ENCODE results near the gene SRD5A1. TPM values are rescaled to one million over a fixed set of nuclear protein-coding genes. Genes with fewer than 3 reads are reported as not detected.

The SRD5A1 gene
- total RNA-seq, 2 experiments from 2014 or later = 15.9 to 20.4 TPM

GRCh38 chr5:6717687-6718086 is 84.4 kb downstream of the SRD5A1 start:
- DNase-seq = peak; percentile 18
- ATAC-seq = no peak
- POLR2A ChIA-PET = interaction anchor here (0.8 kb wide), 1 partner anchor 9 kb away, joined by 4 read pairs; no protein-coding TSS in a partner anchor
- peaks cover 71% of the 10 kb centered on the region for H3K4me1 Mint-ChIP-seq (ENCODE audit: low read depth)
- H3K4me3 Mint-ChIP-seq = no peak overlapping the region
- peaks cover 57% of the 10 kb centered on the region for H3K36me3 Mint-ChIP-seq (ENCODE audit: low read depth)
- H3K27ac Mint-ChIP-seq = peak overlapping the region; percentile 30
- no peaks in the 10 kb centered on the region for H3K27me3 Mint-ChIP-seq (ENCODE audit: low read depth)
- H3K9me3 Mint-ChIP-seq (ENCODE audit: insufficient read depth) = no peaks in the 10 kb centered on the region
- CTCF ChIA-PET = interaction anchor here (1.6 kb wide), 1 partner anchor 27 kb away, joined by 6 read pairs; no protein-coding TSS in a partner anchor

GRCh38 chr5:6718161-6718681 is 85.0 kb downstream of the SRD5A1 start:
- DNase-seq (peak; percentile 12), ATAC-seq (no peak)
- CTCF ChIA-PET = no interaction called here
- no peaks in the 10 kb centered on the region for H3K9me3 Mint-ChIP-seq (ENCODE audit: insufficient read depth)
- H3K4me1 Mint-ChIP-seq (ENCODE audit: low read depth) = peaks cover 75% of the 10 kb centered on the region
- H3K27ac Mint-ChIP-seq = no peak overlapping the region
- H3K4me3 Mint-ChIP-seq = peak overlapping the region; percentile 29
- H3K27me3 Mint-ChIP-seq (ENCODE audit: low read depth) = no peaks in the 10 kb centered on the region
- POLR2A ChIA-PET = interaction anchor here (0.8 kb wide), 1 partner anchor 8 kb away, joined by 4 read pairs; no protein-coding TSS in a partner anchor
- H3K36me3 Mint-ChIP-seq (ENCODE audit: low read depth) = peaks cover 59% of the 10 kb centered on the region

GRCh38 chr5:6718718-6719117 is 85.5 kb downstream of the SRD5A1 start:
- H3K4me1 Mint-ChIP-seq (ENCODE audit: low read depth) = peaks cover 80% of the 10 kb centered on the region
- ChIA-PET POLR2A (no interaction called here), CTCF (interaction anchor here (1.1 kb wide), 1 partner anchor 27 kb away, joined by 3 read pairs; no protein-coding TSS in a partner anchor)
- ATAC-seq (no peak), DNase-seq (peak; percentile 17)
- no peak overlapping the region for H3K4me3 Mint-ChIP-seq
- no peaks in the 10 kb centered on the region for H3K27me3 Mint-ChIP-seq (ENCODE audit: low read depth)
- H3K36me3 Mint-ChIP-seq (ENCODE audit: low read depth) = peaks cover 64% of the 10 kb centered on the region
- H3K9me3 Mint-ChIP-seq (ENCODE audit: insufficient read depth) = no peaks in the 10 kb centered on the region
- H3K27ac Mint-ChIP-seq = no peak overlapping the region

- H3K36me3 Mint-ChIP-seq (ENCODE audit: low read depth) = peaks cover 71% of the 10 kb centered on the region
- no peak overlapping the region for H3K27ac Mint-ChIP-seq
- ChIA-PET CTCF (interaction anchor here (1.1 kb wide), 1 partner anchor 26 kb away, joined by 3 read pairs; no protein-coding TSS in a partner anchor), POLR2A (no interaction called here)
- H3K4me3 Mint-ChIP-seq = no peak overlapping the region
- no peaks in the 10 kb centered on the region for H3K9me3 Mint-ChIP-seq (ENCODE audit: insufficient read depth)
- no peaks in the 10 kb centered on the region for H3K27me3 Mint-ChIP-seq (ENCODE audit: low read depth)
- peak; percentile 17 for DNase-seq
- ATAC-seq = no peak
- H3K4me1 Mint-ChIP-seq (ENCODE audit: low read depth) = peaks cover 83% of the 10 kb centered on the region
Observed at GRCh38 chr5:6719417-6719816, 86.2 kb downstream of the SRD5A1 start.

GRCh38 chr5:6719896-6720560 is 86.8 kb downstream of the SRD5A1 start:
- Mint-ChIP-seq H3K4me3 (no peak overlapping the region), H3K27ac (peak overlapping the region; percentile 47), H3K27me3 (ENCODE audit: low read depth) (no peaks in the 10 kb centered on the region), H3K4me1 (ENCODE audit: low read depth) (peaks cover 88% of the 10 kb centered on the region), H3K9me3 (ENCODE audit: insufficient read depth) (no peaks in the 10 kb centered on the region), H3K36me3 (ENCODE audit: low read depth) (peaks cover 73% of the 10 kb centered on the region)
- ATAC-seq (no peak), DNase-seq (no peak)
- ChIA-PET POLR2A (no interaction called here), CTCF (interaction anchor here (1.1 kb wide), 1 partner anchor 25 kb away, joined by 3 read pairs; no protein-coding TSS in a partner anchor)

GRCh38 chr5:6720561-6720921 is 87.3 kb downstream of the SRD5A1 start:
- no peak overlapping the region for H3K27ac Mint-ChIP-seq
- peaks cover 86% of the 10 kb centered on the region for H3K4me1 Mint-ChIP-seq (ENCODE audit: low read depth)
- POLR2A ChIA-PET = no interaction called here
- ATAC-seq (no peak), DNase-seq (no peak)
- no peak overlapping the region for H3K4me3 Mint-ChIP-seq
- H3K27me3 Mint-ChIP-seq (ENCODE audit: low read depth) = no peaks in the 10 kb centered on the region
- CTCF ChIA-PET = no interaction called here
- no peaks in the 10 kb centered on the region for H3K9me3 Mint-ChIP-seq (ENCODE audit: insufficient read depth)
- peaks cover 74% of the 10 kb centered on the region for H3K36me3 Mint-ChIP-seq (ENCODE audit: low read depth)

GRCh38 chr5:6721442-6721841 is 88.2 kb downstream of the SRD5A1 start:
- ChIA-PET POLR2A (interaction anchor here (1.2 kb wide), 1 partner anchor 88 kb away, joined by 5 read pairs; the partner anchor contains the start of gene SRD5A1), CTCF (interaction anchor here (1.2 to 2.6 kb wide), 2 partner anchors 9 to 24 kb away, joined by 5 to 8 read pairs; partner anchors contain the start of gene TENT4A)
- peak overlapping the region; percentile 89 for H3K27ac Mint-ChIP-seq
- DNase-seq (no peak), ATAC-seq (no peak)
- H3K4me1 Mint-ChIP-seq (ENCODE audit: low read depth) = peaks cover 83% of the 10 kb centered on the region
- no peaks in the 10 kb centered on the region for H3K27me3 Mint-ChIP-seq (ENCODE audit: low read depth)
- H3K36me3 Mint-ChIP-seq (ENCODE audit: low read depth) = peaks cover 73% of the 10 kb centered on the region
- H3K4me3 Mint-ChIP-seq = peak overlapping the region; percentile 62
- no peaks in the 10 kb centered on the region for H3K9me3 Mint-ChIP-seq (ENCODE audit: insufficient read depth)

GRCh38 chr5:6722015-6722414 is 88.8 kb downstream of the SRD5A1 start:
- Mint-ChIP-seq H3K9me3 (ENCODE audit: insufficient read depth) (no peaks in the 10 kb centered on the region), H3K4me1 (ENCODE audit: low read depth) (peaks cover 83% of the 10 kb centered on the region), H3K27ac (peak overlapping the region; percentile 89), H3K27me3 (ENCODE audit: low read depth) (no peaks in the 10 kb centered on the region), H3K36me3 (ENCODE audit: low read depth) (peaks cover 68% of the 10 kb centered on the region), H3K4me3 (peak overlapping the region; percentile 62)
- ChIA-PET POLR2A (interaction anchor here (1.2 kb wide), 1 partner anchor 89 kb away, joined by 5 read pairs; the partner anchor contains the start of gene SRD5A1), CTCF (interaction anchor here (1.2 to 2.6 kb wide), 2 partner anchors 9 to 23 kb away, joined by 5 to 8 read pairs; partner anchors contain the start of gene TENT4A)
- peak; percentile 50 for ATAC-seq
- DNase-seq = peak; percentile 29

- peaks cover 62% of the 10 kb centered on the region for H3K36me3 Mint-ChIP-seq (ENCODE audit: low read depth)
Observed at GRCh38 chr5:6723122-6723815, 90.0 kb downstream of the SRD5A1 start.

GRCh38 chr5:6723816-6724300 is 90.6 kb downstream of the SRD5A1 start:
- ChIA-PET CTCF (no interaction called here), POLR2A (no interaction called here)
- ATAC-seq (no peak), DNase-seq (no peak)
- Mint-ChIP-seq H3K4me1 (ENCODE audit: low read depth) (peaks cover 82% of the 10 kb centered on the region), H3K27me3 (ENCODE audit: low read depth) (no peaks in the 10 kb centered on the region), H3K27ac (no peak overlapping the region), H3K9me3 (ENCODE audit: insufficient read depth) (no peaks in the 10 kb centered on the region), H3K4me3 (no peak overlapping the region), H3K36me3 (ENCODE audit: low read depth) (peaks cover 56% of the 10 kb centered on the region)

More at GRCh38 chr5:6723122-6723815, 90.0 kb downstream of the SRD5A1 start:
- CTCF ChIA-PET = interaction anchor here (0.7 to 2.6 kb wide), 2 partner anchors 22 to 26 kb away, joined by 3 to 8 read pairs; no protein-coding TSS in a partner anchor
- Mint-ChIP-seq H3K9me3 (ENCODE audit: insufficient read depth) (no peaks in the 10 kb centered on the region), H3K4me3 (no peak overlapping the region), H3K4me1 (ENCODE audit: low read depth) (peaks cover 83% of the 10 kb centered on the region), H3K27me3 (ENCODE audit: low read depth) (no peaks in the 10 kb centered on the region), H3K27ac (peak overlapping the region; percentile 13)
- POLR2A ChIA-PET = no interaction called here
- no peak for DNase-seq
- ATAC-seq = no peak
